ENCODE measurements around the gene PHKG2. TPM values are rescaled to one million over a fixed set of nuclear protein-coding genes. Genes with fewer than 3 reads are reported as not detected.

PHKG2 gene
- total RNA-seq, 1 donor from 2014 or later = 12.6 TPM

DNA sequence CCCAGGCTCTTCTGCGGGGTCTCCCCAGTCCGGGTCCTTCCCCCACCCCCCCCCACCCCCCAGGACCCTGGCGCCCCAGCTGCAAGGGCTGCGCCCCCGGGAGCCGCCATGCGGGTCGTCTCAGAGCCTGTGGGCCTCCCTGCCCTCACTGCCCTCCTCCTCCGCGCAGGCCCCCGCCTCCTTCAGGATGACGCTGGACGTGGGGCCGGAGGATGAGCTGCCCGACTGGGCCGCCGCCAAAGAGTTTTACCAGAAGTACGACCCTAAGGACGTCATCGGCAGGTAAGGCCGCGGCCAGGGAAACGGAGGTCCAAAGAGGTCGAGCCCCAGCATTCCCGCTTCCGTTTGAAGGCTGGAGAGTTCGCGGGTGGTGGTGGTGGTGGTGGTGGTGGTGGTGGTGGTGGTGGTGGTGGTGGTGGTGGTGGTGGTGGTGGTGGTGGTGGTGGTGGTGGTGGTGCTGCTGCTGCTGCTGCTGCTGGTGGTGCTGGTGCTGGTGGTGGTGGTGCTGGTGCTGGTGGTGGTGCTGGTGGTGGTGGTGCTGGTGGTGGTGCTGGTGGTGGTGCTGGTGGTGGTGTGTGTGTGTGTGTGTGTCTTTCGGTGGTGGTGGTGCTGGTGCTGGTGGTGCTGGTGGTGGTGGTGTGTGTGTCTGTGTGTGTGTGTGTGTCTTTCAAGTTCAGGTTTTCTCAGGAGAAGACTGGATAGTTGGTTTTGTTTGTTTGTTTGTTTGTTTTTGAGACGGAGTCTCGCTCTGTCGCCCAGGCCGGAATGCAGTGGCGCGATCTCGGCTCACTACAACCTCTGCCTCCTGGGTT is 615 bp downstream of the PHKG2 start:
- intact Hi-C loops (cut with DNase I) = no loop called here
- DNase-seq (ENCODE audit: missing footprints) = no peak
- ATAC-seq = peak; percentile 17

DNA sequence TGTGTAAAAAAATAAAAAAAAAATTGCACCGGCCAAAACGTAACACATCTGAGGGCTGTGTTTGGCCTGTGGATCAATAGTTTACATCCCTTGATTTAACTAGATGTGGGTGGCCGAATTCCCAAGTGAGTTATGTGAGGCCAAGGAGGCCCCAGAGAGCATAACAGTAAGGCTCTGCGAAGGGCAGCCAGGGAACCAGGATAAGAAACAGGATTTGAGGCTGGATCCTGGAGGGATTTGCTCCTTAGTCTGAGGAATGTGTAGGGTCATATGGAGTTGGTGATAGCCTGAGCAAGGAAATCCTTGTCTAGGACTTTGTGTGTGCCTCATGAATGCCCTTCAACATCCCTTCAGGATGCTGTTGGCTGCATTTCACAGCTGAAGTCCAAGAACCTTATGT is 2.0 kb downstream of the PHKG2 start:
- intact Hi-C loops (cut with DNase I) = no loop called here
- DNase-seq (ENCODE audit: missing footprints) = no peak
- no peak for ATAC-seq

DNA sequence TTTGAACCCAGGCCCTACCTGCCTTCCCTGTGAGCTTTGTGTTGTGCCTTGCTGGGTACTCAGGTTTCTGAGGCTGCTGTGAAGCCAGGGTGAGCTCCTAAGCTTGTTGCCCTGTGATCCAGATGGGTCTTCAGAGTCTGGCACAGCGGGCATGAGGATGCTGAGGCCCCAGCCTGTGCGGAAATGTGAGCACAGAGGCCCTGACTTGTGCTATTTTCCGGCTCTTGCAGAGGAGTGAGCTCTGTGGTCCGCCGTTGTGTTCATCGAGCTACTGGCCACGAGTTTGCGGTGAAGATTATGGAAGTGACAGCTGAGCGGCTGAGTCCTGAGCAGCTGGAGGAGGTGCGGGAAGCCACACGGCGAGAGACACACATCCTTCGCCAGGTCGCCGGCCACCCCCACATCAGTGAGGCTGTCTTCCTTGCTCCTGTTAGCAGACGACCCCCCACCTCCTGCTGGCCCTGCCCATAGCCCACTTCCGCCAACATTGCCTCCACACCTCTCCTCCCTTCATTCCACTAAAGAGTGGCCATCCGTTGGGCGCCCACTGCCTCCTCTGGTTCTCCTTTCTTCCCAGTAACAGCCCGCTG is 2.7 kb downstream of the PHKG2 start:
- DNase-seq (ENCODE audit: missing footprints) = no peak
- intact Hi-C loops (cut with DNase I) = no loop called here
- ATAC-seq = no peak

DNA sequence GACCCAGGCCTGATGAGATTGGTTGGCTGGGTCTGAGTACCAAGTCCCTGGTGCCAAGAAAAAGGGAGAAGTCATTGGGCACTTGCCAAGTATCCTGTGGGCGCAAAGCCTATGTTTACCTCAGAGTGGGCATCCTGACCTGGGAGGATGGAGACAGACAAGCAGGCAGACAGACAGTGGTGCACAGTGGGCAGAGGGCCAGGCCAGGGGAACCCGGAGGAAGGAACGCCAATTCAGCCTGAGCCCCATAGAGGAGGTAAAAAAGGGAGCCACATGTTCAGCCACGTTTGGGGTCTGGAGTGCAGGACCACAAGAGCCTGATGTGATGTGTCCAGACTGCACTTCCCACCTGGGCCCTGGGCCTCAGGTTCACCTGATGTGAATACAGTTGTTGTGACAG is 5.4 kb downstream of the PHKG2 start:
- intact Hi-C loops (cut with DNase I) = no loop called here
- ATAC-seq (no peak), DNase-seq (ENCODE audit: missing footprints) (no peak)

DNA sequence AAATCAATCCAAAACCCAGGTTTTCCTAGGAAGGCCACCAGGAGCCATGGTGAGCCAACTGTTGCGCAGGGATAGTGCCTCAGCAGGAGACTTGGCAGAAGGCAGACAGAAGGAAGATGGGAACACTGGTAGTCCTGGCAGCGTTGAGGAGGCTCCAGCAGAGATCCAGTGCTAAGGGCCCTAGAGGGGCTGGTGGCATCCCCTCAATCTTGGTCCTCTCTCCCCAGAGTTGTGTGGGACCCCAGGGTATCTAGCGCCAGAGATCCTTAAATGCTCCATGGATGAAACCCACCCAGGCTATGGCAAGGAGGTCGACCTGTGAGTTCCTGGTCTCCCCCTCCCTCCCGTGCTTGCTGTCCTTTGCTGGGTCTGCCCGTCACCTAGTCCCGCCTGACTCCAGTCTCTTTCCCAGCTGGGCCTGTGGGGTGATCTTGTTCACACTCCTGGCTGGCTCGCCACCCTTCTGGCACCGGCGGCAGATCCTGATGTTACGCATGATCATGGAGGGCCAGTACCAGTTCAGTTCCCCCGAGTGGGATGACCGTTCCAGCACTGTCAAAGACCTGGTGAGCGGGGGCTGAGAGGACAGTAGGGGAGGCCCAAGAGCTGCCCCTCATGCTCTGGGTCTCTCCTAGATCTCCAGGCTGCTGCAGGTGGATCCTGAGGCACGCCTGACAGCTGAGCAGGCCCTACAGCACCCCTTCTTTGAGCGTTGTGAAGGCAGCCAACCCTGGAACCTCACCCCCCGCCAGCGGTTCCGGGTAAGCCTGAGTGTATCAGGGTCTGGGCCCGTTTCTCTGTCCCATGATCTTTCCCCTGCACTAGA is 7.9 kb downstream of the PHKG2 start:
- intact Hi-C loops (cut with DNase I) = no loop called here
- DNase-seq (ENCODE audit: missing footprints) (peak; percentile 14), ATAC-seq (no peak)

DNA sequence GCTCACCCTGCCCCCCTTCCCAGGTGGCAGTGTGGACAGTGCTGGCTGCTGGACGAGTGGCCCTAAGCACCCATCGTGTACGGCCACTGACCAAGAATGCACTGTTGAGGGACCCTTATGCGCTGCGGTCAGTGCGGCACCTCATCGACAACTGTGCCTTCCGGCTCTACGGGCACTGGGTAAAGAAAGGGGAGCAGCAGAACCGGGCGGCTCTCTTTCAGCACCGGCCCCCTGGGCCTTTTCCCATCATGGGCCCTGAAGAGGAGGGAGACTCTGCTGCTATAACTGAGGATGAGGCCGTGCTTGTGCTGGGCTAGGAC is 8.5 kb downstream of the PHKG2 start:
- intact Hi-C loops (cut with DNase I) = no loop called here
- no peak for DNase-seq (ENCODE audit: missing footprints)
- no peak for ATAC-seq

DNA sequence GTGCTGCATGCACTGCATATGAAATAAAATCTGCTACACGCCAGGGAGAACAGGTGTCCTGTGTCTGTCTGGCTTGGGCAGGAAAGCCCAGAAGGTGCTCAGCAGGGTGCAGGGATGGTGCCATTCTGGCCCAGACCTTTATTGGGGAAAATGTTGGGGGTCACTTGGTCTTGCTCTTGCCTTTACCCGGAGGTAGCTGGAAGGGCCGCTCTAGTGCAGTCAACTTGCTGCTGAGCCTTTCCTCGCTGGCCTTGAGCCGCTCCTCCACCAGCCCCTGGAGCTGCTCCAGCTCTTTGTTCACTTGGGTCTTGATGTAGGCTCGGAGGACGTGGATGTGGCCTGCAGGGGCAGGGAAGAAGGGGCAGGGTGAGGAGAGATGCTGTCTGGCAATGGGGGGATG is 9.1 kb downstream of the PHKG2 start:
- DNase-seq (ENCODE audit: missing footprints) (no peak), ATAC-seq (no peak)
- intact Hi-C loops (cut with DNase I) = no loop called here

DNA sequence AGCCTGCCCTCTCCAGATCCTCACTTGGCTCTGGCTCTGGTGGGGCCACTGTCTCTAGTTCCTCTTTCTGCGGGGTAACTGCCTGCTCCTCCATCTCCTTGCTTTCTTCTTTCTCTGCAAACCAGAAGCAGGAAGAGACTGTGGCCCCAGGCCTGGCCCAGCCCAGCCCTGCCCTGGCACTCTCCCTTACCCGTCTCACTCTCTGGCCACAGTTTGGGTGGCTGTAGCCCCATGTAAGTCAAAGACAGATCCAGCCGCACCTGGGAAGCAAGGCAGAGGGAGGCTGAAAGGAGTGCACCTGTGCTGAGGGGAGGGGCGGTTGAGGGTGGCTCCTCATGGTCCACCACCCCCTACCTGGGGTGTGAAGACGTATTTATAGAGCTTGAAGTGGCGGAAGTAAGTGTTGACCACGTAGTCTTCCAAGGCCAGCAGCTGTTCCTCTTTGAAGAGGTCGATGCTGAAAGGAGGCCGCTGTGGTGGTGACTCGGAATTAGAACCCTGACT is 10.8 kb downstream of the PHKG2 start:
- DNase-seq (ENCODE audit: missing footprints) (peak; percentile 75), ATAC-seq (no peak)
- intact Hi-C loops (cut with DNase I) = no loop called here

DNA sequence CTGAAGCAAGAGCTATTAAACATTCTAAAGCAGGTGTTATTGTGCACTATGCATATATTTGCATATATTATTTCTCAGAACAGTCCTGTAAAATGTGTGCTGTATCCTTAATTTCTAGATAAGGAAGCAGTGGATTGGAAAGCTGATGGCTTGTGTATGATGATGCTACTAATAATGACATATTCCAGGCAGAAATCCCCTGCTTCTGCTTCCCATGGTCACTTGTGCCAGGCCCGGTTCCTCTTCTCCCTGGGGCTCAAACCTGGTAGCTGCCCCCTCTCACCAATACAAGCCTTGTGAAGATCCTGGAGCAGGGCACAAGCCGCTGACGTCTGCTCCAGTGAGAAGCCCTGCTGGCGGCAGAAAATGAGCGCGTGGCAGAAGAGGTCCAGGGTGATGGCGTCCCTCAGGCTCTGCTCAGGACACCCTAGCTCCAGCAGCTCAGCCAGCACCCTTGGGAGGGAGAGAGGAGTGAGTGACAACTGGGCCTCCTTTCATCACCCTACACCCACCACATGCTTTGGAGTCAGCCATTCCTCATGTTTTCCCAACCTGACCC is 11.9 kb downstream of the PHKG2 start:
- intact Hi-C loops (cut with DNase I) = no loop called here

DNA sequence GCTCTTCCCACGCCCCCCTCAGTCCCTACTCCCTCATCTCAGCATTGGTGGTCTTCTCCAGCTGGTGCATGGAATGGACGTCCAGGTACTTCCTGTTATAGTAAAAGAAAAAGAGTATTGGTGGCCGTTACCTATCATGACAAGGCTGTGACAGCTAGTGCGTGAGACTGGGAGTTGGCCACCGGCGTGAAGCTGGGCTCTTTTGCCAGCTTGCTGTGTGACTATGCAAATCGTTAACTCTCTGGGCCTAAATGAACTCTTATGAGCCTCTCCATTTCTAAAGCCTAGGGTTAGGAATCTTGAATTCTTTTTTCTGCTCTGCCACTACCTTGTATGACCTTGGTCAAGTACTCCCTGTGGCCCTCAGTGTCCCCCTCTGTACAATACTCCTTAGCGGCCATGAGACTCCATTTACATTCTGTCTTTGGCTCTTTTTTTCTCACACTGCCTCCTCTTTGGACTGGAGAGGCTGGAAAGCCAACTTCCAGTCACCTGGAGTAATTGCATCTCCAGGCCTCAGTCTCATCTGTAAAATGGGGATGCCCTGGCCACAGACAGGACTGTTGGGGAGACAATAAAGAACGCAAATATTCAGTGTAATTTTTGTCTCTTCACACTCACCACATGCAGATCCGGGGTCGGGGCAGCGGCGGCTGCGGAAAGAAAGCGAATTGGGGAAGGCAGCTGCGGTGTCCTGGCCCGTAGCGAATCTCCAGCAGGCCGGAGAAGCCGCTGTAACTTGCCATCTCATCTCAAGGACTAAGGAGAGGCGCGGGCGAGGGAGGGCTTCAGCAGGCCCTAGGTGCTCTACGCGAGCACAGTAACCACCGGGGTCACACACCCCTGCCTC is 12.6 kb downstream of the PHKG2 start:
- intact Hi-C loops (cut with DNase I) = no loop called here
- no peak for DNase-seq (ENCODE audit: missing footprints)
- ATAC-seq = no peak

More for the DNA sequence above, 11.9 kb downstream of the PHKG2 start:
- DNase-seq (ENCODE audit: missing footprints) (no peak), ATAC-seq (no peak)

DNA sequence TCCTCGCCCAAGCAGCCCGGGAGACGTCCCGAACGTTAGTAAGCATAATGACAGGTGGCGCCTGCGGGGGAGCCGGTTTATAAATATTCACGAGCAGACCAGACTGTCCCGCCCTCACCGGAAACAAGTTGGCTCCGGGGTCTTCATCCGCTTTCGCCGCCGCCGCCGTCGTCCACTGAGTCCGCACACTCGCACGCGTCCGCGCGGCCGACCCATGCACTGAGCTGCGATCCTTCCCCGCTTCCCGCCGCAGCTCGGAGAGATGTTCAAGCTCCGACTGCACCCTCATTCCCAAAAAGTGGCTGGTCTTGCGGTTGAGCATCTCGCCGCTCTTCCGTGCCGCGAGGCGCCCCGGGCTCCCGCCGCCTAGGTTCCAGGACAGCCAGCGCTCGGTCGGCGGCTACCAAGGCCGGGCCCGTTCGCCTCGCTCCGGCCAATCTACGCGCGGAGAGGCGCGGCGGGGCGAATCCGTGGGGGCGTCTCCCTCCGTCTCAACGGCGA is 13.3 kb downstream of the PHKG2 start:
- ATAC-seq (peak; percentile 2), DNase-seq (ENCODE audit: missing footprints) (no peak)
- intact Hi-C loops (cut with DNase I) = no loop called here

DNA sequence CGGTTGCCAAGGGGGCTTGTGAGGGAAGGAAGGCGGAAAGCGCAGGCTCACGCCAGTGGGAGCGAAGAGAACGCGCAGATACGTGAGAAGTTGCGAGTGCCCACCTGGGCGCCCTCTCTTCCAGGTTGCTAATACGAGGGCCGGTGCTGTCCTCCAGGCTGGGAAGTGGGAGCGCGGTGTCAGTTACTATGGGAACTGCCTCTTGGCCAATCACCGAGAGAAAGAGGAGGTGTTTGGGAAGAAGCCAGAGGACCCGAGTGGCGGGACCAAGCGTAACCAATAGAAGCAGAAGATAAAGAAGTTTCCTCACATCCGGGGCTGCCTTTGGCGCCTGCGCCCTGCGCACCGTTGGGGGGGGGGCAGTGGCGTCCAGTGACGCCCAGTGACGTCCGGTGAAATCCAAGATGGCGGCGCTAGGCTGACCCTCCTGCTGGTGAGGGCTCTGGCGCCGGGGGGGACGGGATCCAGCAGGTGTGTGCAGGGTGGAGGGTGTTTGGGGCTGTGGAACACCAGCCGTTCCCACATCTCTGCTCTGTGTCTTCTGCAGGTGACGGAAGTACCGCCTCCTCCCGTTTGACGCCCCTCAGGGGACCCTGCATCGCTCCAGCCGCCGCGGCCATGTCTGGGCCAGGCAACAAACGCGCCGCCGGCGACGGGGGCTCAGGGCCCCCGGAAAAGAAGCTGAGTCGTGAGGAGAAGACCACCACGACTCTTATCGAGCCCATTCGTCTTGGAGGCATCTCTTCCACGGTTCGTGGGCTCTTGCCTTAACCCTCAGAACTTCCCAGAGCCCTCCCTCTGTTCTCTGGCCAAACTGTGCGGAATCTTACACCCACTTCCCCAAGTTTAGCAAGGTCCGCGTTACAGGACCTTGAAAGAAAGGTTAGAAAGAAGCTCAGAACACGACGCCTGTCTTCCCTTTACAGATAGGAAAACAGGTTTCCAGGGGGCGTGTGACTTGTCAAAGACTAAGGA is 14.0 kb downstream of the PHKG2 start, which contains the start of the genes CFAP119 and RNF40:
CFAP119 (minus strand) TSS at position 135 of the 975 bp plus-strand sequence. CDS start 314 bp downstream, outside the sequence.
RNF40 (plus strand) TSS at position 395 of the 975 bp plus-strand sequence; CDS start at position 619, 224 bp downstream.
- DNase-seq (ENCODE audit: missing footprints) (peak; percentile 96), ATAC-seq (peak; percentile 96)
- intact Hi-C loops (cut with DNase I) = loop anchor here (2.0 kb wide), 1 partner anchor 53 kb away; no protein-coding TSS in a partner anchor

DNA sequence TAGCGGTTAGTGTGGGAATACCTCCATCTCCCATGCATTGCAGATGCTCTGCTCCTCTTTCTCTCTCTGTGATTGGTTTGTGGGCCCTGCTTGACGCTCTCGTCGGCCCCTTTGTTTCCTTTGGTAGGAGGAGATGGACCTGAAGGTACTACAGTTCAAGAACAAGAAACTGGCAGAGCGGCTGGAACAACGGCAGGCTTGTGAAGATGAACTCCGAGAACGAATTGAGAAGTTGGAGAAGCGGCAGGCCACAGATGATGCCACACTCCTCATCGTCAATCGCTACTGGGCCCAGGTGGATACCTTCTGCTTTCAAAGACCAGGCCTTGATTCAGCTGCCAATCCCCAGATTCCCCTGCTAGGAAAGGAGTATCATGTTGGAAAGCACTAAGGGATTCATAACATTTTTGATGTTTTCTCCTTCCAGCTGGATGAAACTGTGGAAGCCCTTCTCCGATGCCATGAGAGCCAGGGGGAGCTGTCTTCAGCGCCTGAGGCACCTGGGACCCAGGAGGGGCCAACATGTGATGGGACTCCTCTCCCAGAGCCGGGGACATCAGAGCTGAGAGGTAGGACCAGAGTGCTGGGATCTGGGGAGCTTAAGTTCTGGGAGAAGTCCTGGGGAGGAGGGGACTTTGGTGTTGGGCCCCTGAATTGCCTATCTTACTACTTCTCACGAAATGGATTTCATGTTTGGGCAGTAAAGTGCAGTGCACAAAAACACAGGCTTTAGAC is 14.9 kb downstream of the PHKG2 start:
- DNase-seq (ENCODE audit: missing footprints) (no peak), ATAC-seq (no peak)
- intact Hi-C loops (cut with DNase I) = loop anchor here (2.0 kb wide), 1 partner anchor 52 kb away; no protein-coding TSS in a partner anchor

DNA sequence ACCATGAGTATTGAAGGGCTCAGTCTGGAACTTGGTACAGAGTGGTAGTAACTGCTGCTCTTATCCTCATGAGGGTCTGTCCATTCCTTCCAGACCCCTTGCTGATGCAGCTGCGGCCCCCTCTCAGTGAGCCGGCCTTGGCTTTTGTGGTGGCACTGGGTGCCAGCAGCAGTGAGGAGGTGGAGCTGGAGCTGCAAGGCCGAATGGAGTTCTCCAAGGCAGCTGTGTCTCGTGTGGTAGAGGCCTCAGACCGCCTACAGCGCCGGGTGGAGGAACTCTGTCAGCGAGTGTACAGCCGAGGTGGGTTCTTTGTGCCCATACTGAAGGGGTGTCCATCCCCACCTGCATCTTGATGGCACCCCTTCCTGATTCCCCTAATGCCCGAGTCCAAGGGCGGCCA is 15.9 kb downstream of the PHKG2 start:
- intact Hi-C loops (cut with DNase I) = no loop called here
- DNase-seq (ENCODE audit: missing footprints) (no peak), ATAC-seq (no peak)

DNA sequence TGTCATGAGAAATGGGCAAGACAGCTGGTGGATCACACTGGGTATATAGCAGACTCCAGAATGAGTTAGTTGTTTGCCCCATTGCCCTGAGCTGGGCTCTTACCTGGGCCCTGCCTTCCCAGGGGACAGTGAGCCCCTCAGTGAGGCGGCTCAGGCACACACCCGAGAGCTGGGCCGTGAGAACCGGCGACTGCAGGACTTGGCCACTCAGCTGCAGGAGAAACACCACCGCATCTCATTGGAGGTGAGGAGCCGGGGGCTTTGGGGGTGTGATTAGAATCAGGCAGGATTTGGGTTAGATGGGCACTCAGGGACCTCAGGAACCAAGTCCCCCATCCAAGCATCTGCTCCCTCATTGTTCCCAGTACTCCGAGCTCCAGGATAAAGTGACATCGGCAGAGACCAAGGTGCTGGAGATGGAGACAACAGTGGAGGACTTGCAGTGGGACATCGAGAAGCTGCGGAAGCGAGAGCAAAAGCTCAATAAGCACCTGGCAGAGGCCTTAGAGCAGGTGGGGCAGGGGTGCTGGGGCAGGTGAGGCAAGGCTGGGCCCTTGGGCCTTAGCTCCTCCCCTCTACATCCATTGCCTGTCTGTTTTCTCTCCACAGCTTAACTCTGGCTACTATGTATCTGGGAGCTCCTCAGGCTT is 16.7 kb downstream of the PHKG2 start:
- no peak for ATAC-seq
- intact Hi-C loops (cut with DNase I) = no loop called here
- no peak for DNase-seq (ENCODE audit: missing footprints)
